GM12891 (cell line): ENCODE results near the gene TMEM184A. TPM values are rescaled to one million over a fixed set of nuclear protein-coding genes. Genes with fewer than 3 reads are reported as not detected.

Experiments
- DNase-seq: peaks from one replicate; pipeline ENCODE4 v3.0.0; 2011; ENCODE audit warnings: low spot score; ENCODE audit not compliant: insufficient read length
- FAIRE-seq: peaks from 2 replicates; lab custom pipeline; 2011; peaks lifted over from hg19 to GRCh38; lab: Jason Lieb, UNC
- PAX5 ChIP-seq: IDR thresholded peaks from 2 replicates; pipeline ENCODE4 v1.6.1; 2011; ENCODE audit warnings: low read length, moderate library complexity, mild to moderate bottlenecking; ENCODE audit not compliant: insufficient read depth, severe bottlenecking
- POLR2A ChIP-seq: IDR thresholded peaks from 2 replicates; pipeline ENCODE4 v1.6.1; 2011; ENCODE audit warnings: low read depth, low read length, control low read depth
- POLR2AphosphoS5 ChIP-seq: IDR thresholded peaks from 2 replicates; pipeline ENCODE4 v1.6.1; 2011; ENCODE audit warnings: low read depth, low read length, control low read depth
- POU2F2 ChIP-seq: IDR thresholded peaks from 2 replicates; pipeline ENCODE4 v1.6.1; 2011; ENCODE audit warnings: low read depth, mild to moderate bottlenecking, control low read depth, low read length, moderate library complexity
- SPI1 ChIP-seq: IDR thresholded peaks from 2 replicates; pipeline ENCODE4 v1.6.1; 2011; ENCODE audit warnings: low read depth, low read length, control low read depth
- TAF1 ChIP-seq: IDR thresholded peaks from 2 replicates; pipeline ENCODE4 v1.6.1; 2011; ENCODE audit warnings: low read depth, low read length, control low read depth
- polyA plus RNA-seq: library from polyadenylated mRNA; unstranded; fragments of >200 nt; gene quantifications from one replicate; pipeline ENCODE4 v1.2.1, GENCODE V29; 2012; ENCODE audit warnings: low read depth, missing spikeins, inconsistent platforms; ENCODE audit not compliant: missing spikeins

TMEM184A gene
- polyA plus RNA-seq = 0.04 TPM

GRCh38 chr7:1555813-1556543 lies at the start of gene TMEM184A:
TSS of gene TMEM184A (minus strand) at chr7:1556205. CDS start at chr7:1555484, 721 bp downstream.
- FAIRE-seq (peak; percentile 16), DNase-seq (no peak)
- no peak for TF ChIP-seq POU2F2
- TF ChIP-seq PAX5 = no peak
- no peak for TF ChIP-seq POLR2A
- TF ChIP-seq TAF1 = no peak
- TF ChIP-seq POLR2AphosphoS5 = no peak
- TF ChIP-seq SPI1 = no peak

DNA sequence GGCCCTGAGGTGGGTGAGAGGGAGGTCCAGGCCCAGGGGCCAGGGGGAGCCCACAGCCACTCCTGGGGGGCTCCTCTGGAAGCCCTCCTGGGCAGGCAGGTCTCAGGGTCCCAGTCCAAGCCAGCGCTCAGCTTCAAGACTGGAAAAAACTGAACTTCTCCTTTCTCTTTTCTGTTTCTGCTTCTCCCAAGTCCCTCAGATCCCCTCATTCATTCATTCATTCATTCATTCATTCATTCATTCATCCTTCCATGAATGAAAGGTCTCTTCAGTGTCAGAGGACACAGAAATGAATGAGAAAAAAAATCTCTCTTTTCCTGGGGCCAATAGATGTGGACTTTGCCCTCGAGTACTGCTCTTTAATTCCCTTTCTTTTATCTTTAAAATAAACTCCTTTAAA lies 48.4 kb upstream of the TMEM184A start:
- no peak for TF ChIP-seq POU2F2
- TF ChIP-seq TAF1 = no peak
- DNase-seq (no peak), FAIRE-seq (no peak)

DNA sequence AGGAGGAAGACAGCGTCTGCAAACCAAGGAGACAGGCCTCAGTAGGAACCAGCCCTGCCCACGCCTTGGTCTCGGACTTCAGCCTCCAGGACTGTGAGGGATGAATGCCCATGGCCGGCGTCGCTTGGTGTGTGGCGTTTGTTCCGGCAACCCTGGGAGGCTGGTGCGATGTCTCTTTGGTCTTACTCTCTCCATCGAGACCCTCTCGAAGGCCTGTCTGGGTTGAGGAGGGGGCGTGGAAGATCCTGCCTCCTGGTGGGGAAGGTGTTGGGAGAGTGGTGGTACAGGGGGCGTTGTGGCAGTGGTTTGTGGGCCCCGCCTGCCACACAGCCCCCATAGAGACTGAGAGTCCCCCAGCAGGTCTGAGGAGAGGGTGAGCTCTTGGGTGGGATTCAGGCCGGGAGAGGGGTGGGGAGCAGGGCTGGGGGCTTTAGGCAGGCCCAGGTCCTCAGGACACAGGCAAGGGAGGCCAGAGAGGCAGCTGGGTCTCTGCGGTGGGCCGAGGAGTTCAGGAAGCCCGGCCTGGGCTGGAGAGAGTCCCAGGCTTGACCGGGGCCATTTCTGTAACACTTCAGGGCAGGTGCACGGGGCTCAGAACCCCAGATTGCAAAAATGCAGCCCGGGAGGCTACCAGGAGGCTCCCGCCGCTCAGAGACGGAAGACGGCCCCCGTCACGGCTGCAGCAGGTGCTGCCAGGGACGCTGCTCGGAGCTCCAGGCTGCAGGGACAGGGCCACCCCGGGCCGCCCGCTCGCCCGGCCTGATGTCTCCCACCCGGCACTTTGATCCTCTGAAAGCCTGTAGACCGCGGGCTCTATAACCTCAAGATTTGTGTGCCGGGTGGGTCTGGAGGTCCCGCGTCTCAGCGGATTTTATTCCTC lies 47.6 kb upstream of the TMEM184A start:
- DNase-seq (no peak), FAIRE-seq (no peak)
- no peak for TF ChIP-seq POU2F2
- no peak for TF ChIP-seq TAF1
- TF ChIP-seq POLR2A = no peak
- TF ChIP-seq PAX5 = no peak
- no peak for TF ChIP-seq POLR2AphosphoS5
- no peak for TF ChIP-seq SPI1

DNA sequence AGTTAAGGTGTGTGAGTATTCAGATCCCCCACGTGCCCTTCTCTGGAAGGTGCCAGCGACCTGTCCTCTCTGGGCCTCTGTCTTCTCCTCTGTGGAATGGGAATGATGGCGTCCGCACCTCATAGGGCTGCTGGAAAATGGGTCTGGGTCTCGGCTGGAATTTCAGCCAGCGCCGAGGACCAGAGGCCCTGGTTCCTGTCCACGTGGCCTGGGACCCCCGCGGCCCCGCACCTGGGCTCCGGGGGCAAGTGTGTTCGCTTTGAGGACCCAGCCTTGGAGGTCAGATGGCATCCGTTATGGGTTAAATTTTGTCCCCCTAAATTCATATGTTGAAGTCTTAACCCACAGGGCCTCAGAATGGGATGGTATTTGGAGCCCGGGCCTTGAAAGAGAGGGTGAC lies 46.4 kb upstream of the TMEM184A start:
- DNase-seq (no peak), FAIRE-seq (no peak)
- TF ChIP-seq PAX5 = no peak
- no peak for TF ChIP-seq TAF1
- no peak for TF ChIP-seq POU2F2
- TF ChIP-seq POLR2AphosphoS5 = no peak
- TF ChIP-seq SPI1 = no peak
- no peak for TF ChIP-seq POLR2A

GRCh38 chr7:1601956-1602355 lies 46.0 kb upstream of the TMEM184A start:
- no peak for TF ChIP-seq TAF1
- TF ChIP-seq PAX5 = no peak
- TF ChIP-seq POU2F2 = no peak
- no peak for TF ChIP-seq POLR2A
- TF ChIP-seq POLR2AphosphoS5 = no peak
- TF ChIP-seq SPI1 = no peak
- DNase-seq = no peak
- FAIRE-seq = no peak

- FAIRE-seq = no peak
- no peak for DNase-seq
- TF ChIP-seq POU2F2 (no peak), POLR2AphosphoS5 (no peak), POLR2A (no peak), PAX5 (no peak), TAF1 (no peak), SPI1 (no peak)
Observed at GRCh38 chr7:1599640-1600395, 43.8 kb upstream of the TMEM184A start.

GRCh38 chr7:1598961-1599639 lies 43.1 kb upstream of the TMEM184A start:
- TF ChIP-seq POLR2AphosphoS5 (no peak), POU2F2 (no peak), POLR2A (no peak), PAX5 (no peak), TAF1 (no peak), SPI1 (no peak)
- FAIRE-seq (no peak), DNase-seq (no peak)

- TF ChIP-seq TAF1 (no peak), PAX5 (no peak), POLR2AphosphoS5 (no peak), POLR2A (no peak), SPI1 (no peak), POU2F2 (no peak)
- FAIRE-seq (no peak), DNase-seq (no peak)
Observed at GRCh38 chr7:1598286-1598685, 42.3 kb upstream of the TMEM184A start.

- no peak for TF ChIP-seq POLR2AphosphoS5
- TF ChIP-seq TAF1 = no peak
- TF ChIP-seq PAX5 = no peak
- DNase-seq = no peak
- FAIRE-seq = no peak
Observed at GRCh38 chr7:1597791-1598190, 41.8 kb upstream of the TMEM184A start.
